Activated T-cell treated with anti-CD3 and anti-CD28 coated beads, Interleukin-2, amount 50 U/mL, for 1 hour (primary cell): ENCODE data around the gene AKR7A3.
"Not testable (repeated sequence)": the region's sequence is repeated elsewhere in the genome, so short reads cannot be mapped to it uniquely, and the experiment has no call there.

Experiments
- DNase-seq: peaks from one replicate; pipeline ENCODE4 v3.0.0-alpha.2; 2020

The AKR7A3 gene

GRCh38 chr1:19317126-19317910 is 28.7 kb upstream of the AKR7A3 start:
- DNase-seq = no peak

GRCh38 chr1:19315378-19316198 is 27.0 kb upstream of the AKR7A3 start:
- no peak for DNase-seq

GRCh38 chr1:19313961-19314882 is 25.7 kb upstream of the AKR7A3 start:
- DNase-seq = no peak

GRCh38 chr1:19313636-19313959 is 25.0 kb upstream of the AKR7A3 start:
- no peak for DNase-seq

- DNase-seq = no peak
These were observed 24.4 kb upstream of the AKR7A3 start for GRCh38 chr1:19312782-19313635.

- DNase-seq = peak; percentile 94
These were observed 23.6 kb upstream of the AKR7A3 start, which contains the start of the genes AKR7A2 and SLC66A1 for GRCh38 chr1:19311931-19312781. Gene AKR7A2, minus strand, starts transcription at chr1:19312144. Its CDS starts 20 bp downstream, at chr1:19312124. Gene SLC66A1, plus strand, starts transcription at chr1:19312326. Its CDS starts 5,352 bp downstream, at chr1:19317678.

- peak; percentile 38 for DNase-seq
These were observed 22.9 kb upstream of the AKR7A3 start for GRCh38 chr1:19311503-19311930.

GRCh38 chr1:19310720-19311502 is 22.3 kb upstream of the AKR7A3 start:
- no peak for DNase-seq

- no peak for DNase-seq
These were observed 21.5 kb upstream of the AKR7A3 start for GRCh38 chr1:19310061-19310460.

- no peak for DNase-seq
These were observed 20.7 kb upstream of the AKR7A3 start for GRCh38 chr1:19309123-19309813.

GRCh38 chr1:19308509-19308907 is 19.9 kb upstream of the AKR7A3 start:
- DNase-seq = no peak

GRCh38 chr1:19307794-19308508 is 19.4 kb upstream of the AKR7A3 start:
- DNase-seq = no peak

- no peak for DNase-seq
These were observed 18.4 kb upstream of the AKR7A3 start for GRCh38 chr1:19306941-19307340.

GRCh38 chr1:19305880-19306279 is 17.3 kb upstream of the AKR7A3 start:
- no peak for DNase-seq

- not testable (repeated sequence) for DNase-seq
These were observed 15.5 kb upstream of the AKR7A3 start for GRCh38 chr1:19304081-19304480.

GRCh38 chr1:19300211-19300610 is 11.6 kb upstream of the AKR7A3 start:
- DNase-seq = no peak

- DNase-seq = no peak
These were observed 6.1 kb upstream of the AKR7A3 start for GRCh38 chr1:19294638-19295037.

GRCh38 chr1:19289244-19289643 is 674 bp upstream of the AKR7A3 start:
- no peak for DNase-seq
